NCI-H1092 treated with DMSO at 0.1 percent for 48 hours (cell line): ENCODE data around the gene SFXN1.

Source experiments
- DNase-seq: peaks from one replicate; lab custom pipeline; 2025; lab: John Stamatoyannopoulos, UW

SFXN1 gene

GRCh38 chr5:175541264-175541663, 62.9 kb downstream of the SFXN1 start:
- no peak for DNase-seq

- no peak for DNase-seq
These were observed 64.0 kb downstream of the SFXN1 start for GRCh38 chr5:175542232-175542965.

- no peak for DNase-seq
These were observed 64.5 kb downstream of the SFXN1 start for GRCh38 chr5:175542966-175543235.

DNA sequence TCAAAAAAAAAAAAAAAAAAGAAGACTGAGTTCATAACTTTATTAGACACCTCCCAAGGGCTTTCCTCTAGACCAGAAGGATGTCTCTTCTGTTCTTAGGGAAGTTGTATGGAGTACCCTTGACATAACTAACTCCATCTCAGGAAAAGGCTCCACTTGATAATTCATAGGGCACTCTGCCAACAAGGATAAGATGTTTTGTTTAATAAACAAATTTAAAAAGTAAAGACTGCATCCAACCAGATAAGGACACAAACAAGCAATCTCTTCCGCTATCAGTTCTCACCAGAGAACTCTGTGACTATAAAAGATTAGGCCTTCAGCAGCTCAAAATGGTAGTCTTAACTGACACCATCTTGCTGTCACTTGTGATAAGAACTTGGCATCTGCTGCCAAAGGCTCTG, 65.8 kb downstream of the SFXN1 start:
- no peak for DNase-seq

- DNase-seq = no peak
These were observed 66.2 kb downstream of the SFXN1 start for GRCh38 chr5:175544586-175544985.

GRCh38 chr5:175547842-175548241, 69.5 kb downstream of the SFXN1 start:
- DNase-seq = no peak

DNA sequence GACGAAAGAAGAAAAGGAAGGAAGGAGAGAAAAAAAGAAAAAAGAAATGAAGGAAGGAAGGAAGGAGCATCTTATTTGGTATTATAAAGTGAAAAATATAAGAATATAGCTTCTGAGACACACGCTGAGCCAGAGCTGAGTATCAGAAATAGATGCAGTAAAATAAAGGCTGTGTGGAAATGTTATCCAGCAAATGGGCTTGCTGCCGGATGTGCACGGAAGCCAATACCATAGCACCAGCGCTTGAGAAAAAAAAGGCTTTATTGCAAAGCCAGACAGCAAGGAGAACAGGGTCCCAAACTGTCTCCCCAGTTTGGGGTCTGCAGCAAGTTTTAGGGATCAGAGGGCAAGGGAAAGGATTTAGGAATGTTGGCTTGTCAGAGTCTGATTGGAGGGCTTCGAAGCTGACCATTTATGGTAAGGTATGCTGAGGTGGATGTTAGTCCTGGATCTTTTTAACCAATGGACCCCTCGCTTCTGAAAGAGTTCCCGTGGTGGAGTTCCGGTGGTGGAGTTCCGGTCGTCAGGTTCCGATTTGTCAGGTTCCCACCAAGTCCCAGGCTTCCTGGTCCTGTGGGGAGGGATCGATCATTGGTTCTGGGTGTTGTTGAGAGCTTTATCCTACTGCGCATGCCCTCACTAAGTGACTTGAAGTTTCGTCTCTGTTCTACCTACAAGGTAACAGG, 70.4 kb downstream of the SFXN1 start:
- DNase-seq = no peak

- no peak for DNase-seq
These were observed 71.9 kb downstream of the SFXN1 start for GRCh38 chr5:175550055-175550805.

DNA sequence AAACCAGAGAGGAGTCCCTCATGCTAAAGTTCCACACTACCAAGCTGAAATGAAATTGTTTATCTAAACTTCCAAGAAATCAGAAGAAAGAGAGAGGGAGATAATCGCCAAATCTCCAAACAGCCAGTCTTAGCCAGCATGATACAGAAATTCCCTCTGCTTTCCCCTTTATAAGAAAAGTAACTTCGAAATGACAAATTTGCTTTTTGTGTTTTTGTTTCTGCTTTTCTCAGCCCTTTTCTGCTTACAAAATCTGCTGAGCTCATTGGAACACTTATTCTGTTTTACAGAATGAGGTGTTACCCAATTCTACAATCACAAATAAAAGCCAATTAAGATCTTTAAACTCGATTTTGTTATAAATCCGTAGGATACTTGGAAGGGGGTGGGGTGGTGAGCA, 72.9 kb downstream of the SFXN1 start:
- DNase-seq = no peak

DNA sequence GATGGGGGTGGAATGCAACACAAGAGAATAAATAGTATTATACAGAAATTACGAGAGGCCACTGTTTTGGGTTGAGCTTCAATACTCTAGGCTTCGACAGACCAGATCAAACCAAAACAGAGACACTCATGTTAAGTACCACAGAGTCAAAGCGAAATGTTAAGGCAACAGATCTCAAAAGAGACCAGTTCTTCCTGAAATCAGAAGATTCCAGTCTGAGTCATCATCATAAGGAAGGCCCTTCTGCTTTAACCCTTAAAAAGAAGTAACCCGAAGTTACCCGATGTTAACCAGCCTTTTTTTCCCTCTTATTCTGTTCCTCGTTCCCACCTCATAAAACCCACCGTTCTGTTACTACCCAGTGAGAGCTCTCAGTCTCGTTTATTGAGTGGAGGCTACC, 75.9 kb downstream of the SFXN1 start:
- no peak for DNase-seq

- DNase-seq = no peak
These were observed 76.9 kb downstream of the SFXN1 start for GRCh38 chr5:175555168-175555785.

GRCh38 chr5:175556794-175557193, 78.4 kb downstream of the SFXN1 start:
- no peak for DNase-seq

DNA sequence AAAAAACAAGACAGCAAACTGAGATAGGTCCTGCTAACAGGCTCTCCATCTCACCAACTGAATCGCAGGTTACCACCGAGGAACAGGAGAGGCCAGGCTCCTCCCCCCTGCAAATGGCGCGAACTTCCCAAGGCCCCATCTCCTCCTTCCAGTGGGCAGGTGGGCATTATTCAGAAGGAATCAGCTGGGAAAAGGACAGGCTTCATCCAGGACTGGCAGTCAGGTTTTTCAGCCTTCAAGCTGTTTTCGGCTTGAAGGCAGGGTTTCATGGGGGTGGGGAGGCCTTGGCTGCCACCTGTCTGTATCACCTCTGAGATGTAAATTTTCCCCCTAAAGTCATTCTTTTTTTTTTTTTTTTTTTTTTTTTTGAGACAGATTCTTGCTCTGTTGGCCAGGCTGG, 79.4 kb downstream of the SFXN1 start:
- DNase-seq = no peak

GRCh38 chr5:175558801-175559480, 80.6 kb downstream of the SFXN1 start:
- DNase-seq = no peak

- no peak for DNase-seq
These were observed 81.7 kb downstream of the SFXN1 start for GRCh38 chr5:175560011-175560410.

- DNase-seq = no peak
These were observed 82.7 kb downstream of the SFXN1 start for GRCh38 chr5:175561085-175561484.

GRCh38 chr5:175564716-175565115, 86.4 kb downstream of the SFXN1 start:
- DNase-seq = no peak

DNA sequence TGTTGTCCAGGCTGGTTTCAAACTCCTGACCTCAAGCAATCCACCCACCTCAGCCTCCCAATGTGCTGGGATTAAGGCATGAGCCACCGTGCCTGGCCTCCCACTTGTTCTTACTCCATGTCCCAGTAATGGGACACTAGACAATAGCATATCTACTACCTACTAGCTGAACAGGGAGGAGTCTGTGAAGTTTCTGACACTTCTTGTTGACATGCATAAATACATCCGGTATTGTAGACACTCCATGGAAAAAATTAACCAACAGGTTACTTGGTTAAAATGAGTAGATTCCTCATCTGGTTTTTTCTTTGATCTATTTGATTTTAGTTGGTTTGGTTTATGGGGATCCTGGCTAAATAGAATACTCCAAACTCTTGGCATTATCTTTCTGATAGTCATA, 88.3 kb downstream of the SFXN1 start:
- no peak for DNase-seq

DNA sequence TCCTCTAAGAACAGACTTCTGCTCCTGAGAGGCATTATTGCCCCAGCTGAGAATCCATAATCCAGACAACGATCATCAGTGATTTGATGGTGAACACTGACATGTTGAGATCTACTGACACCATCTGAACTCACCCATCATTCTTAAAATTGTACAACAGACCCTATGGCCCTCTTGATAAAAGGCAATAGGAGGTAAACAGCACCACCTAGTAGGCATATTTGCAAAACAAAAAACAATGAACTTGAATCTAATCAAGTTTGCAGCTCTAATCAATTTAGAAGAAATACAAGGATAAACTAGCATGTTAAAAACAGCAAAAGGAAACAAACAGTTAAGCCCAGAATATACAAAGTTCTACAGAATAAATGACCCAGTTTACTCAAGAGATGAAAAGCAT, 89.6 kb downstream of the SFXN1 start:
- no peak for DNase-seq

- no peak for DNase-seq
These were observed 91.3 kb downstream of the SFXN1 start for GRCh38 chr5:175569701-175570100.

DNA sequence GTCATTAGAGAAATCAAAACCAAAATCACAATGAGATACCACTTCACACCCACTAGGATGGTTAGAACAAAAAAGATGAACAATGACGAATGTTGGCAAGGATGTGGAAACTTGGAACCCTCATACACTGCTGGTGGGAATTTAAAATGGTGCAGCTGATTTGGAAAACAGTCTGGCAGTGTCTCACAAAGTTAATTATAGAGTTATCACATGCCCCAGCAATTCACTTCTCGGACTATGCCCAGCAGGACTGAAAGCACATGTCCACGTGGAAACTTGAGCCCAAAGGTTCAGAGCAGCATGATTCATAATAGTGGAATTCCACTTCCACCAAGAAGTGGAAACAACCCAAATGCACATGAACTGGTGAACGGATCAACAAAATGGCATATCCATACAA, 94.5 kb downstream of the SFXN1 start:
- DNase-seq = no peak
